GM19463 (cell line): Measurements from ENCODE around the gene NUDT14.

ENCODE experiments used
- ATAC-seq: cut with Tn5 transposase; IDR thresholded peaks from one replicate; pipeline ENCODE4 v1.9.1; 2021; ENCODE audit warnings: mild to moderate bottlenecking, moderate library complexity; ENCODE audit not compliant: unreplicated experiment

NUDT14 gene

GRCh38 chr14:105212541-105213300 is 31.6 kb upstream of the NUDT14 start:
- no peak for ATAC-seq

- no peak for ATAC-seq
Observed at GRCh38 chr14:105211758-105212089, 30.6 kb upstream of the NUDT14 start.

GRCh38 chr14:105211086-105211757 is 30.1 kb upstream of the NUDT14 start:
- no peak for ATAC-seq

- no peak for ATAC-seq
Observed at GRCh38 chr14:105210266-105211025, 29.3 kb upstream of the NUDT14 start.

GRCh38 chr14:105209646-105210045 is 28.5 kb upstream of the NUDT14 start:
- ATAC-seq: no peak

- no peak for ATAC-seq
Observed at GRCh38 chr14:105209091-105209490, 28.0 kb upstream of the NUDT14 start.

- no peak for ATAC-seq
Observed at GRCh38 chr14:105208738-105209075, 27.6 kb upstream of the NUDT14 start.

GRCh38 chr14:105207996-105208737 is 27.1 kb upstream of the NUDT14 start:
- no peak for ATAC-seq

- no peak for ATAC-seq
Observed at GRCh38 chr14:105207460-105207901, 26.4 kb upstream of the NUDT14 start.

GRCh38 chr14:105206873-105207272 is 25.8 kb upstream of the NUDT14 start:
- no peak for ATAC-seq

GRCh38 chr14:105205673-105206208 is 24.6 kb upstream of the NUDT14 start:
- no peak for ATAC-seq

GRCh38 chr14:105204931-105205672 is 24.0 kb upstream of the NUDT14 start:
- ATAC-seq: no peak

GRCh38 chr14:105204206-105204930 is 23.3 kb upstream of the NUDT14 start:
- no peak for ATAC-seq

GRCh38 chr14:105203701-105204100 is 22.6 kb upstream of the NUDT14 start:
- ATAC-seq: no peak

GRCh38 chr14:105203057-105203531 is 22.0 kb upstream of the NUDT14 start:
- ATAC-seq: peak; percentile 39

GRCh38 chr14:105201925-105202513 is 20.9 kb upstream of the NUDT14 start:
- peak; percentile 47 for ATAC-seq

- ATAC-seq: no peak
Observed at GRCh38 chr14:105201156-105201924, 20.2 kb upstream of the NUDT14 start.

GRCh38 chr14:105200641-105201040 is 19.5 kb upstream of the NUDT14 start:
- ATAC-seq: no peak
